D721Med (cell line): ENCODE results near the gene SPATA31A7.
"Not testable (repeated sequence)": the region's sequence is repeated elsewhere in the genome, so short reads cannot be mapped to it uniquely, and the experiment has no call there.

ENCODE experiments used
- DNase-seq: peaks from one replicate; pipeline ENCODE4 v3.0.0; 2011; ENCODE audit warnings: low spot score; ENCODE audit not compliant: insufficient read length
- FAIRE-seq: peaks from 2 replicates; lab custom pipeline; 2011; peaks lifted over from hg19 to GRCh38; lab: Jason Lieb, UNC

The SPATA31A7 gene

GRCh38 chr9:61189736-61190135 lies at the start of gene SPATA31A7:
TSS of gene SPATA31A7 (plus strand) at chr9:61190036. CDS start at chr9:61190065, 29 bp downstream.
- not testable (repeated sequence) for FAIRE-seq, DNase-seq

- DNase-seq, FAIRE-seq: not testable (repeated sequence)
These were observed 36.6 kb downstream of the SPATA31A7 start for GRCh38 chr9:61226438-61226837.
